Ishikawa (cell line): Measurements from ENCODE around the gene C1orf21.

Source experiments
- CEBPB ChIP-seq: IDR thresholded peaks from 2 replicates; pipeline ENCODE4 v1.6.1; 2012
- CREB1 ChIP-seq: IDR thresholded peaks from 2 replicates; pipeline ENCODE4 v1.6.1; 2012; ENCODE audit warnings: low read depth
- EGR1 ChIP-seq: IDR thresholded peaks from 2 replicates; pipeline ENCODE4 v1.6.1; 2012
- EP300 ChIP-seq: IDR thresholded peaks from 2 replicates; pipeline ENCODE4 v1.6.1; 2012; ENCODE audit warnings: borderline replicate concordance
- FOXM1 ChIP-seq: IDR thresholded peaks from 2 replicates; pipeline ENCODE4 v1.6.1; 2012; ENCODE audit warnings: low read depth, borderline replicate concordance
- MAX ChIP-seq: IDR thresholded peaks from 2 replicates; pipeline ENCODE4 v1.6.1; 2012
- NFIC ChIP-seq: IDR thresholded peaks from 2 replicates; pipeline ENCODE4 v1.6.1; 2012
- RAD21 ChIP-seq: IDR thresholded peaks from 2 replicates; pipeline ENCODE4 v1.6.1; 2012; ENCODE audit warnings: low read depth
- REST ChIP-seq: IDR thresholded peaks from 2 replicates; pipeline ENCODE4 v1.6.1; 2012; ENCODE audit warnings: low read depth, mild to moderate bottlenecking
- TAF1 ChIP-seq: IDR thresholded peaks from 2 replicates; pipeline ENCODE4 v1.6.1; 2012; ENCODE audit warnings: low read depth, mild to moderate bottlenecking
- TCF12 ChIP-seq: IDR thresholded peaks from 2 replicates; pipeline ENCODE4 v1.6.1; 2012; ENCODE audit warnings: low read depth
- TEAD4 ChIP-seq: IDR thresholded peaks from 2 replicates; pipeline ENCODE4 v1.6.1; 2012
- USF1 ChIP-seq: IDR thresholded peaks from 2 replicates; pipeline ENCODE4 v1.6.1; 2012
- YY1 ChIP-seq: IDR thresholded peaks from 2 replicates; pipeline ENCODE4 v1.6.1; 2012; ENCODE audit warnings: low read depth
- ZBTB7A ChIP-seq: IDR thresholded peaks from 2 replicates; pipeline ENCODE4 v1.6.1; 2012; ENCODE audit warnings: low read depth

C1orf21 gene

GRCh38 chr1:184419350-184420161, 32.7 kb downstream of the C1orf21 start:
- TF ChIP-seq TCF12: no peak
- TF ChIP-seq EP300: no peak
- no peak for TF ChIP-seq TEAD4
- no peak for TF ChIP-seq MAX
- TF ChIP-seq NFIC: no peak
- TF ChIP-seq YY1: no peak
- no peak for TF ChIP-seq RAD21
- no peak for TF ChIP-seq FOXM1
- no peak for TF ChIP-seq CEBPB
- no peak for TF ChIP-seq REST
- no peak for TF ChIP-seq EGR1
- TF ChIP-seq ZBTB7A: no peak
- TF ChIP-seq USF1: no peak
- TF ChIP-seq TAF1: no peak
- no peak for TF ChIP-seq CREB1

- no peak for TF ChIP-seq RAD21
- TF ChIP-seq REST: no peak
- no peak for TF ChIP-seq CREB1
- no peak for TF ChIP-seq EGR1
- TF ChIP-seq MAX: no peak
- no peak for TF ChIP-seq ZBTB7A
- no peak for TF ChIP-seq CEBPB
- no peak for TF ChIP-seq USF1
- no peak for TF ChIP-seq NFIC
- TF ChIP-seq EP300: no peak
- no peak for TF ChIP-seq TAF1
- TF ChIP-seq FOXM1: no peak
- TF ChIP-seq YY1: no peak
- TF ChIP-seq TEAD4: no peak
Observed at GRCh38 chr1:184422490-184423233, 35.8 kb downstream of the C1orf21 start.

- TF ChIP-seq EP300 (no peak), TAF1 (no peak), RAD21 (no peak), FOXM1 (no peak), CREB1 (no peak), ZBTB7A (no peak), TEAD4 (no peak), EGR1 (no peak), YY1 (no peak), TCF12 (no peak), USF1 (no peak)
Observed at GRCh38 chr1:184423649-184424048, 36.8 kb downstream of the C1orf21 start.

GRCh38 chr1:184424157-184424556, 37.3 kb downstream of the C1orf21 start:
- TF ChIP-seq NFIC (no peak), FOXM1 (no peak), YY1 (no peak), CEBPB (no peak)

GRCh38 chr1:184424945-184425344, 38.1 kb downstream of the C1orf21 start:
- TF ChIP-seq CEBPB (no peak), MAX (no peak), FOXM1 (no peak), NFIC (no peak), YY1 (no peak), TAF1 (no peak), REST (no peak), USF1 (no peak), EGR1 (no peak), EP300 (no peak), TEAD4 (no peak), CREB1 (no peak), ZBTB7A (no peak), RAD21 (no peak)
